GM12872 (cell line): ENCODE results near the gene HIVEP1.

Experiments
- CTCF ChIP-seq: IDR thresholded peaks from 3 replicates; pipeline ENCODE4 v1.5.1; 2011; ENCODE audit warnings: low read depth, mild to moderate bottlenecking, low read length, moderate library complexity; ENCODE audit not compliant: insufficient read depth

HIVEP1 gene

GRCh38 chr6:12022481-12022880 is 10.4 kb downstream of the HIVEP1 start:
- TF ChIP-seq CTCF, result no peak

DNA sequence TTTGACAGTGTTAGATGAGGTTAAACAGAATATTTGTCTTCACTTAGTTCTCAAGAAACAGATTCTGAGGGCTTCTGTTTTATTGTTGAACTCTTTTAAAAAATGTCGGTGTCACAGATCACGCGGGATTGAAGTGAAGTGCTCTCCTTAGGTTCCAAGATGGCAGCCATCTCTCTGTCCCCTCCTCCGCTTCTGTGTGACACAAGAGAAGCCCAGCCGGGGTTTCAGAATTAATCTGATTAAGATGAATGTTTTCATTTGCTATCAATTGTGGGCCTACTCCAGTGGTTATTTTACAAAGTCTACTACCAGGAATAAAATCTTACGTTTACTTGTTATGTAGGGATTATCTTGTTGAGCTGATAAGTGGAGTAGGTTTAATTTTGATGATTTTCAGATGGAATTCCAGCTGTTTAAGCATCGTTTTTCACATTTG is 10.9 kb downstream of the HIVEP1 start:
- TF ChIP-seq CTCF, result no peak

DNA sequence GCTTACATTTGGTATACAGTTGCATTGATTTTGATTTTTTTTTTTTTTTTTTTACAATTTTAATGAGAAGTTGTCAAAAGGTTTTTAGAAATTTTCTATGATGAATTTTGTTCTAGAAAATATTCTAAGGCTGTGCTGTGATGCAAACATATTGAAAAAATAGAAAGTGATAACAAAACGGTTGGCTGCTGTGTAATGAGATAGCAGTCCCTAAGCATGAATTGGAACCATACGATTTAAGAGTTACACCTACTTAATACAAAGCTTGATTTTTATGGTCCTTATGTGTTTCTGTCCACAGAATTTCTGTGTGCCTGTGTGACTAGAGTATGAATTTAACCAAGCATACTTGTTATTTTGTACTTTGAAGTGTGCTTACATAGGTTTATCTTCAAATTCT is 12.1 kb downstream of the HIVEP1 start:
- TF ChIP-seq CTCF, result no peak

DNA sequence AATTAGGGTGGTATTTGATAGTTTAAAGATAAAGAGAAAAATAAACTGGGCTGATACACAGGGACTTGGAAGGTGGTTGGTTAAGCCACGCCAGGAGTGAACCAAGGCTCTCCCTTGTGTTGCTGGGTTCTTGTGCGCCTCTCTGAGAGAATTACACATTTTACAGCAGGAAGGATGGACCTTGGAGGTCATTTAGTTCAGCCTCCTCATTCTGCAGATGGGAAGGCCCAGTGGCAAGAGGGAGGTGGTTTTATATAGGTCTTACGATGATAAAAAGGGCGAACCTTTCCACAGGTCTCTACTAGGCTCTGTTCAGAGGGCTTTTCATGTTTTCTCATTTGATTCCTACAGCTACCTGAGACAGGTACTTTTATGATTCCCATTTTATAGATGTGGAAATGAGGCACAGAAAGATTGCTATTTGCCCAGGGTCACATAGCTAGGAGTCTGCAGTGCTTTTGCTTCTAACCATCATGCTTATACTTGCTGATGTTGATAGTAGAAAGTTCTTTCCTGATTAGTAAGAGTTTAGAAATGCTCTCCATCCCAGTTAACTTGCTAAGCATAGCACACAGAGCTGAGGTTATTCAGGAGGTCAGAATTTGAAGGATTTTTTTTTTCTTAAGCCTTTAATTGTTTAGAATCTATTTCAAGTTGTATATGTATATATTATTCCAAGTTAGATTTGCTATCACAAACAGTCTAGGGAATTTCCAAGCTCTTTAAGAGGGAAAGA is 12.8 kb downstream of the HIVEP1 start:
- TF ChIP-seq CTCF, result no peak

GRCh38 chr6:12026120-12026519 is 14.0 kb downstream of the HIVEP1 start:
- no peak for TF ChIP-seq CTCF

- TF ChIP-seq CTCF, result no peak
These were observed 14.7 kb downstream of the HIVEP1 start for GRCh38 chr6:12026833-12027232.

- no peak for TF ChIP-seq CTCF
These were observed 16.1 kb downstream of the HIVEP1 start for GRCh38 chr6:12028213-12028612.
